Progenitor cell of endocrine pancreas (in vitro differentiated cells): ENCODE measurements around the gene ARID1B. TPM values are rescaled to one million over a fixed set of nuclear protein-coding genes. Genes with fewer than 3 reads are reported as not detected.

Source experiments
- DNase-seq: peaks from one replicate; pipeline ENCODE4 v3.0.0; 2021; ENCODE audit warnings: low spot score; ENCODE audit not compliant: unreplicated experiment
- H3K27ac Mint-ChIP-seq: 2 replicates; pipeline ENCODE4 v1.8.0; 2021; ENCODE audit warnings: mild to moderate bottlenecking, moderate library complexity, mixed read lengths
- H3K27me3 Mint-ChIP-seq: 2 replicates; pipeline ENCODE4 v1.8.0; 2021; ENCODE audit warnings: mixed read lengths
- H3K36me3 Mint-ChIP-seq: 2 replicates; pipeline ENCODE4 v1.8.0; 2022; ENCODE audit warnings: mixed read lengths; ENCODE audit not compliant: insufficient read depth
- H3K4me1 Mint-ChIP-seq: 2 replicates; pipeline ENCODE4 v1.8.0; 2021; ENCODE audit warnings: low read depth, mixed read lengths
- H3K4me3 Mint-ChIP-seq: 2 replicates; pipeline ENCODE4 v1.8.0; 2021; ENCODE audit warnings: low read depth, mild to moderate bottlenecking, moderate library complexity, mixed read lengths
- H3K9me3 Mint-ChIP-seq: 2 replicates; pipeline ENCODE4 v1.8.0; 2021; ENCODE audit warnings: low read depth, mixed read lengths
- total RNA-seq: library from RNA; stranded (reverse); gene quantifications from 2 replicates; pipeline ENCODE4 v1.2.1, GENCODE V29; 2021
- TF ChIP-seq, protein P1 (sequence below): fragments of 200-600 bp; sonication (generic); IDR thresholded peaks from one replicate; pipeline ENCODE4 v1.5.0; 2021; ENCODE audit warnings: antibody characterized with exemption, mild to moderate bottlenecking; ENCODE audit not compliant: unreplicated experiment

Gene ARID1B
- total RNA-seq, 1 donor from 2014 or later, result 152 TPM

DNA sequence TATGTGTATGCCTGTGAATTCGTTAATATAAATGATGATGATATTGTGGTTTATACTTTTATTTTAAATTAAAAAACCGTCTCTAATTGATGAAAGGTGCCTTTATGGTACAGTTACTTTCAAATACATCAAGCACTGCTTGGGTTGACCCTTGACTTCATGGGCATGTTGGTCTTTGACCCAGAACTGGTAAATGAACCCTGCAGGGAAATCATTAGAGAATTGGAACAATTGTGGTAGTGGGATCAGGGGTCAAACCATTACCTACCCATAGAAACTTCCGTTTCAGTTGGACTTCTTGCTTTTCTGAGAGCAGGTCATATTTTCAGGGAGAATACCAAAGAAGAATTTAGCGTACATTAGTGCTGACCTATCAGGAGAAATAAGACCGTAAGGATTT lies 288.2 kb downstream of the ARID1B start:
- no peak overlapping the region for H3K4me3 Mint-ChIP-seq
- H3K4me1 Mint-ChIP-seq, result peaks cover 40% of the 10 kb centered on the region
- H3K27ac Mint-ChIP-seq, result no peak overlapping the region
- TF ChIP-seq, protein P1, sequence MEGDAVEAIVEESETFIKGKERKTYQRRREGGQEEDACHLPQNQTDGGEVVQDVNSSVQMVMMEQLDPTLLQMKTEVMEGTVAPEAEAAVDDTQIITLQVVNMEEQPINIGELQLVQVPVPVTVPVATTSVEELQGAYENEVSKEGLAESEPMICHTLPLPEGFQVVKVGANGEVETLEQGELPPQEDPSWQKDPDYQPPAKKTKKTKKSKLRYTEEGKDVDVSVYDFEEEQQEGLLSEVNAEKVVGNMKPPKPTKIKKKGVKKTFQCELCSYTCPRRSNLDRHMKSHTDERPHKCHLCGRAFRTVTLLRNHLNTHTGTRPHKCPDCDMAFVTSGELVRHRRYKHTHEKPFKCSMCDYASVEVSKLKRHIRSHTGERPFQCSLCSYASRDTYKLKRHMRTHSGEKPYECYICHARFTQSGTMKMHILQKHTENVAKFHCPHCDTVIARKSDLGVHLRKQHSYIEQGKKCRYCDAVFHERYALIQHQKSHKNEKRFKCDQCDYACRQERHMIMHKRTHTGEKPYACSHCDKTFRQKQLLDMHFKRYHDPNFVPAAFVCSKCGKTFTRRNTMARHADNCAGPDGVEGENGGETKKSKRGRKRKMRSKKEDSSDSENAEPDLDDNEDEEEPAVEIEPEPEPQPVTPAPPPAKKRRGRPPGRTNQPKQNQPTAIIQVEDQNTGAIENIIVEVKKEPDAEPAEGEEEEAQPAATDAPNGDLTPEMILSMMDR, result no peak
- H3K9me3 Mint-ChIP-seq, result no peaks in the 10 kb centered on the region
- peaks cover 3% of the 10 kb centered on the region for H3K36me3 Mint-ChIP-seq
- H3K27me3 Mint-ChIP-seq, result no peaks in the 10 kb centered on the region
- DNase-seq, result no peak

GRCh38 chr6:157066781-157067491 lies 289.8 kb downstream of the ARID1B start:
- Mint-ChIP-seq H3K36me3 (peaks cover 3% of the 10 kb centered on the region), H3K27me3 (no peaks in the 10 kb centered on the region), H3K9me3 (no peaks in the 10 kb centered on the region), H3K4me3 (no peak overlapping the region), H3K27ac (no peak overlapping the region), H3K4me1 (peaks cover 47% of the 10 kb centered on the region)
- TF ChIP-seq, protein P1, result no peak
- DNase-seq, result no peak

DNA sequence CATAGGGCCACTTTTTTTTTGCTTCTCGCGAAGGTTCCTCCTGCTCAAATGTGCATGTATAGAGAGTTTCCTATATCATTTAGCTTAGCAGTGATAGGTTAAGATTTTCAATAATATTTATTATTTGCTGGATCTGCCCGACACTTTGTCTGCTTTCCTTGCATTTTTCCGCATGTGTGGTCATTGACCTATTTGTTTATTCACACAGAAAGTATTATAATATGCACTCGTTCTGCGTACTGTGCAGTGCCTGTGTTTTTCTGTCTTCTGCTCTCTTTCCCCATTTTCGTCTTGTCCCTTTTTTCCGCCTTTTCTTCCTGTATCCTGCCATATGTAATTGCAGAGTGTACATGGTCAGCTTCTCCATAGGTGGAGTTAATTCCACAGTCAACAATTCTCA lies 290.3 kb downstream of the ARID1B start:
- H3K4me1 Mint-ChIP-seq, result peaks cover 45% of the 10 kb centered on the region
- H3K9me3 Mint-ChIP-seq, result no peaks in the 10 kb centered on the region
- H3K27me3 Mint-ChIP-seq, result no peaks in the 10 kb centered on the region
- peaks cover 3% of the 10 kb centered on the region for H3K36me3 Mint-ChIP-seq
- H3K27ac Mint-ChIP-seq, result no peak overlapping the region
- DNase-seq, result no peak
- TF ChIP-seq, protein P1, result no peak
- H3K4me3 Mint-ChIP-seq, result no peak overlapping the region

DNA sequence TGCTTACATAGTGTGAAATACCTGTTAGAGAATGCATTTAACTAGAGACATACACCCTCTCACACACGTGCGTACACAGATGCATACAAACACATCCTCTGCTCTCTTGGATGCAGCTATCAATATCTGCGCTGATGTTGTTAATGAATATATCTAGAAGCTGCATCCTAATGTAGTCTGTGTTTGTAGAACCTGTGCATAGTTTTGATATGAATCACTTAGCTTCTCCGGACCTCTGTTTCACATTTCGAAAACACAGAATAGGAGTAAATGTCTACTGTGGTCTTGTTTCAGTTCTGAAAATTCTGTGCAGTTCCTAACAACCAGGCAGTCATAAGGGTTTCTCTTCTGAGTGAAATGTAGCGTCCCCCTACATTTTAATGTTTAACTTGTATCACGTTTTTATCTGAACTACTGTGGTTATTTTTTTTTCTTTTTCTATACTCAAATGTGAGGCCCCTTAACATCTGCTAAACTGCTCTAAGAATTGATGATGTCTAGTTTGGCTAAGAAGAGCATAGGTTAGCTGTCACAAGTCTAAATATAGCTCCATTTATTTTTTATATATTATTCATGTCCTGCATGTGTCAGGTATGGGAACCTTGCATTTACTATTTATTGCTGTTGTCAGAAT lies 291.6 kb downstream of the ARID1B start:
- H3K27me3 Mint-ChIP-seq, result no peaks in the 10 kb centered on the region
- no peak for DNase-seq
- TF ChIP-seq, protein P1, result no peak
- H3K27ac Mint-ChIP-seq, result peak overlapping the region; percentile 38
- H3K9me3 Mint-ChIP-seq, result no peaks in the 10 kb centered on the region
- H3K36me3 Mint-ChIP-seq, result peaks cover 3% of the 10 kb centered on the region
- peaks cover 43% of the 10 kb centered on the region for H3K4me1 Mint-ChIP-seq
- no peak overlapping the region for H3K4me3 Mint-ChIP-seq

- peaks cover 44% of the 10 kb centered on the region for H3K4me1 Mint-ChIP-seq
- peaks cover 2% of the 10 kb centered on the region for H3K36me3 Mint-ChIP-seq
- no peak for DNase-seq
- H3K9me3 Mint-ChIP-seq, result no peaks in the 10 kb centered on the region
- H3K27ac Mint-ChIP-seq, result no peak overlapping the region
- no peaks in the 10 kb centered on the region for H3K27me3 Mint-ChIP-seq
- TF ChIP-seq, protein P1, result no peak
- no peak overlapping the region for H3K4me3 Mint-ChIP-seq
Measured at GRCh38 chr6:157069585-157069984, 292.4 kb downstream of the ARID1B start.
